ENCODE data around the gene DOCK4. TPM values are rescaled to one million over a fixed set of nuclear protein-coding genes. Genes with fewer than 3 reads are reported as not detected.

DOCK4 gene
- total and polyA plus RNA-seq, 10 of the 15 experiments (the other 5 are each of a cell fraction or from before 2014, with no cell fraction given), result 0.03 to 0.73 (median 0.38) TPM

DNA sequence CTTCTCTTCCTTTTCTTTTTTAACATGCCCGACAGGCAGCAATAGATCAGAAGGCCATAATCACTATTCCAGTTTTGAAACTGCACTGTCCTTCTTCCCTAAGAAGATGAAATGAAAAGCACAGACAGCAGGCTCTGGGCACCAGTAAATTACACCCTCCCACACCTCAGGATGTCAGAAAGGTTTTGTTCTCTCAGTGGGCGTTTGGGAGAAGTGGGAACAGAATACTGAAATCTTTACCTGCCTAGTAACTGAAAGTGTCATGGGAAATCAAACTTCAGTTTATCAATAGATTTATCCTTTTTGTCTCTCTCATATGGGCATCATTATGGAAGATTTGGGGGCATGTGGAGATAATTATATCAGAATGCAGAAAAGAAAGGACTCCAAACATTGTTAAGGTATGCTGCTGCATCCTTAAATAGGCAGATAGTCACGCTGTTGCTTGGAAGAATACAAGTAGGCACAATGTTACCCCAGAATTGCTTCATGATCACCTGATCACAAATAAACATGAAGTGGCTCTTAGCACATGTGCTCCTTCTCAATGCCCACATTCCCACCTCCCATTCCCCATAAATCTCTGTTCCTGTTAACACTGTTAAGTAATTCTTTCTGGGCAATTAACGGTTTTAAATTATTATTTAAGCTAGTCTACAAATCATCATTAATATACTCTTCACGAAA is 113.3 kb downstream of the DOCK4 start:
- TF ChIP-seq CHD2 (IDR thresholded peaks at IDR 0.05; ENCODE audit: borderline replicate concordance, low read depth, low read length) (no peak), NBN (IDR thresholded peaks at IDR 0.05) (no peak)
- H3K79me2 ChIP-seq (ENCODE audit: control insufficient read depth, insufficient read depth, low read length), result no peaks in the 10 kb centered on the region
- no peaks in the 10 kb centered on the region for H3K36me3 ChIP-seq (ENCODE audit: control insufficient read depth in 2 of 2, insufficient read depth in 2 of 2, low read length in 1 of 2)
- no peak for FAIRE-seq
- no peak overlapping the region for H3K4me2 ChIP-seq (ENCODE audit: control insufficient read depth, insufficient read depth)
- 93% methylated on average over 5 of the region's 5 CpGs for WGBS (ENCODE audit: insufficient coverage, insufficient replicate concordance, low lambda C conversion rate, missing lambda C conversion rate)
- ChIA-PET CTCF (no interaction called here), SMC1A (ENCODE audit: uncharacterized antibody, unreplicated experiment) (interaction anchor here (0.7 kb wide), 1 partner anchor 116 kb away, joined by 3 read pairs; no protein-coding TSS in a partner anchor), RAD21 (ENCODE audit: unreplicated experiment) (no interaction called here), POLR2A (no interaction called here)
- no peak overlapping the region for H3K9ac ChIP-seq (ENCODE audit: control insufficient read depth, insufficient read depth, low read length)
- no peak overlapping the region for H2AFZ ChIP-seq (ENCODE audit: control insufficient read depth, low read depth, low read length)
- H3K4me1 ChIP-seq (ENCODE audit: control insufficient read depth, insufficient read depth, low read length), result no peaks in the 10 kb centered on the region
- no peak for ATAC-seq
- H3K27me3 ChIP-seq (replicated peaks in 1 of 2; ENCODE audit: control insufficient read depth in 2 of 2, insufficient read depth in 2 of 2, low read length in 1 of 2), result no peaks in the 10 kb centered on the region
- in situ Hi-C loops (cut with MboI), result no loop called here
- H3K27ac ChIP-seq (ENCODE audit: control insufficient read depth, insufficient read depth), result no peak overlapping the region
- H3K4me3 ChIP-seq, result no peak overlapping the region
- intact Hi-C loops (cut with micrococcal nuclease; ENCODE audit: unreplicated experiment), result no loop called here
- no peaks in the 10 kb centered on the region for H3K9me3 ChIP-seq (replicated peaks; ENCODE audit: control insufficient read depth, insufficient read depth, low read length)
- BruUV-seq (replicated peaks), result no TSS peak
- no peaks in the 10 kb centered on the region for H4K20me1 ChIP-seq (ENCODE audit: control insufficient read depth, insufficient read depth)
- DNase-seq (ENCODE audit: low read depth, low spot score), result no peak

DNA sequence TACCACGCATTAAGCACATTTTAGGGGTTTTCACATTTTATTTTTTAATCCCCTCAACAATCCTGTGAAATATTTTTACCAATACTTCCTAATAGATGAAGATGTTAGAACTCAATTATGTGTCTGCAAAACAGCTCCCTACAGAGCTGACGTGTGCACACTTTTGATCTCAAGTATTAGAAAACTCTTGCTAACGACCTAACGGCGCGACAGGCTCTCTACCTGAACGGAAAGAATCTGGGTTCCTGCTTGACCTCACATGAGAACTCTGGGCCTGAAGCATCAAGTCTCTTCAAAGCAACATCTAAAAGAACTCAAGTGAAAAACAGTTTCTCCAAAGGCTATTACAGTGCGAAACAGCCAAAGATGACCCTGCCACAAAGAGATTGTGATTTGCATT is 113.9 kb downstream of the DOCK4 start:
- Histone ChIP-seq H3K4me2 (ENCODE audit: control insufficient read depth, insufficient read depth) (no peak overlapping the region), H3K4me1 (ENCODE audit: control insufficient read depth, insufficient read depth, low read length) (no peaks in the 10 kb centered on the region), H2AFZ (ENCODE audit: control insufficient read depth, low read depth, low read length) (no peak overlapping the region), H3K9ac (ENCODE audit: control insufficient read depth, insufficient read depth, low read length) (no peak overlapping the region), H3K9me3 (replicated peaks; ENCODE audit: control insufficient read depth, insufficient read depth, low read length) (no peaks in the 10 kb centered on the region), H3K36me3 (ENCODE audit: control insufficient read depth in 2 of 2, insufficient read depth in 2 of 2, low read length in 1 of 2) (no peaks in the 10 kb centered on the region), H3K4me3 (no peak overlapping the region), H3K27me3 (replicated peaks in 1 of 2; ENCODE audit: control insufficient read depth in 2 of 2, insufficient read depth in 2 of 2, low read length in 1 of 2) (no peaks in the 10 kb centered on the region), H4K20me1 (ENCODE audit: control insufficient read depth, insufficient read depth) (no peaks in the 10 kb centered on the region), H3K27ac (ENCODE audit: control insufficient read depth, insufficient read depth) (no peak overlapping the region), H3K79me2 (ENCODE audit: control insufficient read depth, insufficient read depth, low read length) (no peaks in the 10 kb centered on the region)
- 85% methylated on average over 8 of the region's 8 CpGs for WGBS (ENCODE audit: insufficient coverage, insufficient replicate concordance, low lambda C conversion rate, missing lambda C conversion rate)
- no TSS peak for BruUV-seq (replicated peaks)
- ChIA-PET POLR2A (no interaction called here), CTCF (no interaction called here), RAD21 (ENCODE audit: unreplicated experiment) (no interaction called here), SMC1A (ENCODE audit: uncharacterized antibody, unreplicated experiment) (no interaction called here)
- in situ Hi-C loops (cut with MboI) (no loop called here), intact Hi-C loops (cut with micrococcal nuclease; ENCODE audit: unreplicated experiment) (no loop called here)
- ATAC-seq (no peak), FAIRE-seq (no peak), DNase-seq (ENCODE audit: low read depth, low spot score) (no peak)
- TF ChIP-seq MXI1 (IDR thresholded peaks at IDR 0.05; ENCODE audit: low read depth, low read length) (no peak), CHD2 (IDR thresholded peaks at IDR 0.05; ENCODE audit: borderline replicate concordance, low read depth, low read length) (no peak), KAT2A (conservative IDR thresholded peaks at IDR 0.05; ENCODE audit: control insufficient read depth, low read depth, low read length) (no peak), NFYA (IDR thresholded peaks at IDR 0.05; ENCODE audit: borderline replicate concordance, low read depth, low read length) (no peak), PAX5 (IDR thresholded peaks at IDR 0.05; ENCODE audit: borderline replicate concordance, low read depth, low read length) (no peak), RB1 (IDR thresholded peaks at IDR 0.05; ENCODE audit: borderline replicate concordance) (no peak), NKRF (conservative IDR thresholded peaks at IDR 0.05) (no peak), ZBED1 (IDR thresholded peaks at IDR 0.05; ENCODE audit: borderline replicate concordance) (no peak), PKNOX1 (IDR thresholded peaks at IDR 0.05) (no peak), TAF1 (IDR thresholded peaks at IDR 0.05; ENCODE audit: borderline replicate concordance, low read depth, low read length) (no peak)
